H1 (cell line): ENCODE data around the gene NUP85. TPM values are rescaled to one million over a fixed set of nuclear protein-coding genes. Genes with fewer than 3 reads are reported as not detected.

Source experiments
- CTCF ChIA-PET: fragments of 300-600 bp; sonication (Branson Sonifier 250); formaldehyde crosslinking; loops from one replicate; lab custom pipeline; 2021; ENCODE audit not compliant: partially characterized antibody; lab: Charles Lee
- POLR2A ChIA-PET: fragments of 300-600 bp; sonication (Branson Sonifier 250); formaldehyde crosslinking; loops from one replicate; lab custom pipeline; 2021; ENCODE audit warnings: inconsistent platforms; ENCODE audit not compliant: partially characterized antibody; lab: Charles Lee
- DNase-seq, 2 experiments: peaks; one replicate each; pipeline versions ENCODE4 v3.0.0 to v3.0.0-alpha.2; 2010 to 2022; ENCODE audit warnings: low spot score in 2 of 2, low read depth in 1 of 2, mixed read lengths in 1 of 2
- FAIRE-seq: peaks from 2 replicates; lab custom pipeline; 2011; peaks lifted over from hg19 to GRCh38; lab: Jason Lieb, UNC
- H2AFZ ChIP-seq: 2 replicates; pipeline ENCODE4 v1.8.1; 2012; ENCODE audit warnings: low read length, inconsistent platforms
- H2AK5ac ChIP-seq: 2 replicates; pipeline ENCODE4 v1.6.1; 2013; ENCODE audit warnings: low read depth, low read length
- H2BK120ac ChIP-seq: replicated peaks from 2 replicates; pipeline ENCODE3; 2013; ENCODE audit warnings: low read depth, low read length, inconsistent platforms
- H2BK12ac ChIP-seq: 2 replicates; pipeline ENCODE4 v1.6.1; 2013; ENCODE audit warnings: low read depth, low read length
- H2BK15ac ChIP-seq: 2 replicates; pipeline ENCODE4 v1.6.1; 2013; ENCODE audit warnings: low read length
- H2BK20ac ChIP-seq: 2 replicates; pipeline ENCODE4 v1.6.1; 2013; ENCODE audit warnings: low read length
- H2BK5ac ChIP-seq: 2 replicates; pipeline ENCODE4 v1.6.1; 2013; ENCODE audit warnings: low read depth, low read length
- H3K14ac ChIP-seq: 2 replicates; pipeline ENCODE4 v1.6.1; 2013; ENCODE audit warnings: inconsistent platforms; ENCODE audit not compliant: insufficient read length
- H3K18ac ChIP-seq: 2 replicates; pipeline ENCODE4 v1.6.1; 2013; ENCODE audit warnings: low read length; ENCODE audit errors: extremely low read depth
- H3K23ac ChIP-seq: 2 replicates; pipeline ENCODE4 v1.6.1; 2013; ENCODE audit warnings: inconsistent platforms; ENCODE audit not compliant: insufficient read length
- H3K23me2 ChIP-seq: 2 replicates; pipeline ENCODE4 v1.6.1; 2013; ENCODE audit warnings: low read depth, low read length
- H3K27ac ChIP-seq: 2 replicates; pipeline ENCODE4 v1.6.1; 2011; ENCODE audit warnings: low read depth, low read length, inconsistent platforms
- H3K27me3 ChIP-seq, 4 experiments: replicated peaks in 1 of 4; 1 replicate in 1 of 4; 2 replicates in 3 of 4; pipeline versions ENCODE4 v1.6.1 to v1.8.1; 2011 to 2013; ENCODE audit warnings: low read length in 3 of 4, mild to moderate bottlenecking in 3 of 4, inconsistent platforms in 2 of 4, mixed read lengths in 2 of 4, moderate library complexity in 1 of 4; ENCODE audit not compliant: control insufficient read depth in 3 of 4, insufficient read depth in 3 of 4; ENCODE audit errors: extremely low read depth in 1 of 4
- H3K36me3 ChIP-seq, 4 experiments: 2 replicates each; pipeline versions ENCODE4 v1.6.1 to v1.8.1; 2011 to 2013; ENCODE audit warnings: mild to moderate bottlenecking in 4 of 4, low read length in 3 of 4, moderate library complexity in 2 of 4, control low read depth in 1 of 4, inconsistent platforms in 1 of 4; ENCODE audit not compliant: insufficient read depth in 4 of 4, control insufficient read depth in 2 of 4
- H3K4ac ChIP-seq: replicated peaks from 2 replicates; pipeline ENCODE3; 2013; ENCODE audit warnings: low read length, low read depth, mixed read lengths, inconsistent platforms; ENCODE audit not compliant: insufficient read length
- H3K4me1 ChIP-seq, 4 experiments: replicated peaks in 1 of 4; 1 replicate in 1 of 4; 2 replicates in 3 of 4; pipeline versions ENCODE4 v1.6.1 to v1.8.1; 2011 to 2013; ENCODE audit warnings: low read length in 3 of 4, inconsistent platforms in 2 of 4, mixed read lengths in 1 of 4; ENCODE audit not compliant: insufficient read depth in 4 of 4, control insufficient read depth in 3 of 4
- H3K4me2 ChIP-seq, 2 experiments: 2 replicates each; pipeline versions ENCODE4 v1.6.1 to v1.8.1; 2011 to 2013; ENCODE audit warnings: low read depth in 2 of 2, low read length in 2 of 2, control low read depth in 1 of 2, inconsistent platforms in 1 of 2, mild to moderate bottlenecking in 1 of 2; ENCODE audit not compliant: insufficient read depth in 1 of 2
- H3K4me3 ChIP-seq, 4 experiments: fragments of 200-600, 300-600 bp in 1 of 4; sonication (generic), shearing (Covaris generic), sonication (Bioruptor Twin) in 1 of 4; 2 replicates each; pipeline versions ENCODE4 v1.5.1 to v1.8.1; 2011 to 2016; ENCODE audit warnings: low read length in 4 of 4, low read depth in 3 of 4, control low read depth in 2 of 4, inconsistent platforms in 2 of 4, mild to moderate bottlenecking in 2 of 4, mixed read lengths in 1 of 4, moderate library complexity in 1 of 4; ENCODE audit not compliant: insufficient read depth in 2 of 4; ENCODE audit errors: extremely low read depth in 1 of 4
- H3K56ac ChIP-seq: replicated peaks from 2 replicates; pipeline ENCODE3; 2013; ENCODE audit warnings: low read depth, mild to moderate bottlenecking, mixed read lengths, low read length, inconsistent platforms; ENCODE audit not compliant: insufficient read length
- H3K79me1 ChIP-seq: 2 replicates; pipeline ENCODE4 v1.6.1; 2013; ENCODE audit warnings: low read depth, low read length, control low read depth
- H3K79me2 ChIP-seq, 2 experiments: 2 replicates each; pipeline versions ENCODE4 v1.6.1 to v1.8.1; 2012 to 2013; ENCODE audit warnings: low read length in 2 of 2, mild to moderate bottlenecking in 2 of 2, inconsistent platforms in 1 of 2; ENCODE audit not compliant: insufficient read depth in 2 of 2, control insufficient read depth in 1 of 2
- H3K9ac ChIP-seq, 4 experiments: replicated peaks in 1 of 4; 1 replicate in 1 of 4; 2 replicates in 3 of 4; pipeline versions ENCODE4 v1.6.1 to v1.8.1; 2011 to 2013; ENCODE audit warnings: low read depth in 3 of 4, low read length in 3 of 4, control low read depth in 2 of 4, mild to moderate bottlenecking in 2 of 4, moderate library complexity in 2 of 4, inconsistent platforms in 1 of 4; ENCODE audit errors: extremely low read depth in 1 of 4
- H3K9me3 ChIP-seq, 2 experiments: 2 replicates each; pipeline versions ENCODE4 v1.6.1 to v1.8.1; 2012 to 2013; ENCODE audit warnings: mild to moderate bottlenecking in 2 of 2, moderate library complexity in 2 of 2, control low read depth in 1 of 2, inconsistent platforms in 1 of 2, low read depth in 1 of 2, low read length in 1 of 2, mixed read lengths in 1 of 2; ENCODE audit not compliant: insufficient read depth in 2 of 2
- H4K20me1 ChIP-seq, 2 experiments: replicated peaks in 1 of 2; 2 replicates each; pipeline versions ENCODE3 to v1.8.1; 2011 to 2013; ENCODE audit warnings: inconsistent platforms in 2 of 2, low read length in 2 of 2, mild to moderate bottlenecking in 1 of 2; ENCODE audit not compliant: insufficient read depth in 2 of 2, control insufficient read depth in 1 of 2
- H4K5ac ChIP-seq: 2 replicates; pipeline ENCODE4 v1.6.1; 2013; ENCODE audit warnings: low read length, low read depth, mixed read lengths, inconsistent platforms; ENCODE audit not compliant: insufficient read length
- H4K8ac ChIP-seq: 2 replicates; pipeline ENCODE4 v1.8.0; 2013; ENCODE audit warnings: mild to moderate bottlenecking, moderate library complexity, low read length, inconsistent platforms; ENCODE audit not compliant: insufficient read depth; ENCODE audit errors: extremely low read depth
- H4K91ac ChIP-seq: replicated peaks from 2 replicates; pipeline ENCODE3; 2013; ENCODE audit warnings: low read length, mixed read lengths, inconsistent platforms; ENCODE audit not compliant: insufficient read length
- ATF2 ChIP-seq: IDR thresholded peaks from 2 replicates; pipeline ENCODE4 v1.6.1; 2012; ENCODE audit warnings: low read length, inconsistent platforms
- JUN ChIP-seq: IDR thresholded peaks from 2 replicates; pipeline ENCODE4 v1.6.1; 2011; ENCODE audit warnings: low read depth, mild to moderate bottlenecking, improper control_type of control experiment, low read length
- ZNF274 ChIP-seq: IDR thresholded peaks from 2 replicates; pipeline ENCODE4 v1.7.0; 2012; ENCODE audit warnings: low read length, borderline replicate concordance; ENCODE audit errors: extremely low read depth
- WGBS, 2 experiments: shearing (Covaris generic) in 1 of 2; methylation state at CpG; one replicate each; pipeline versions ENCODE4 v1.1.6 to v1.1.7; 2013 to 2015; ENCODE audit warnings: low lambda C conversion rate in 2 of 2, mixed read lengths in 2 of 2, inconsistent platforms in 1 of 2, low coverage in 1 of 2, missing lambda C conversion rate in 1 of 2; ENCODE audit not compliant: insufficient replicate concordance in 2 of 2, insufficient coverage in 1 of 2, insufficient read length in 1 of 2; ENCODE audit errors: extremely low coverage in 1 of 2, missing lambda C conversion rate in 1 of 2; 5-methylcytosine and 5-hydroxymethylcytosine counted together
- polyA plus RNA-seq, 7 experiments: library from polyadenylated mRNA; depleted of rRNA in 3 of 7; stranded (reverse) in 5 of 7; unstranded in 2 of 7; fragments of >200 nt in 5 of 7; fragments of 200-250 nt in 2 of 7; gene quantifications; 1 replicate in 5 of 7; 2 replicates in 1 of 7; 4 replicates in 1 of 7; pipeline versions ENCODE4 v1.2.1 to v1.2.3, GENCODE V29; 2011 to 2013; ENCODE audit warnings: missing spikeins in 2 of 7, mixed read lengths in 2 of 7
- total RNA-seq: library from RNA; stranded (reverse); fragmentation: NEBNext Ultra II Directional; extraction: Animal tissue kit (Norgen Biotek cat#: 25700); gene quantifications from 2 replicates; pipeline ENCODE4 v1.2.1, GENCODE V29; 2021

NUP85 gene
- total and polyA plus RNA-seq, 2 of the 8 experiments (the other 6 are each of a cell fraction or from before 2014, with no cell fraction given), result 98.5 to 154 TPM

GRCh38 chr17:75181110-75181509 lies 24.4 kb upstream of the NUP85 start:
- Histone ChIP-seq H3K4ac (no peak overlapping the region), H3K23ac (no peak overlapping the region), H2BK20ac (no peak overlapping the region), H3K23me2 (peaks cover 2% of the 10 kb centered on the region; the same call in 1 of the 2 replicates), H3K79me2 (peaks cover 34 to 64% of the 10 kb centered on the region in 2 experiments), H3K79me1 (no peaks in the 10 kb centered on the region; the same call in 1 of the 2 replicates), H3K27ac (no peak overlapping the region), H3K9me3 (no peaks in the 10 kb centered on the region), H3K27me3 (no peaks in the 10 kb centered on the region), H4K20me1 (peaks cover 10 to 12% of the 10 kb centered on the region in 2 experiments), H3K14ac (no peak overlapping the region), H3K36me3 (peaks cover 4 to 47% (median 17%) of the 10 kb centered on the region in 4 experiments; a peak in 6 of 8 replicates), H3K4me1 (peaks cover 0 to 5% (median under 1%) of the 10 kb centered on the region in 4 experiments; a peak in 4 of 7 replicates), H2AFZ (no peak overlapping the region), H3K18ac (no peak overlapping the region), H2AK5ac (no peak overlapping the region), H3K56ac (no peak overlapping the region), H2BK5ac (no peak overlapping the region), H3K4me3 (peak overlapping the region; percentile 97 to 99 (median 98)), H3K9ac (peak overlapping the region; percentile 2 to 97 (median 68); a peak in 5 of 7 replicates), H4K8ac (no peak overlapping the region), H2BK15ac (no peak overlapping the region), H4K91ac (no peak overlapping the region), H2BK120ac (no peak overlapping the region), H3K4me2 (peak overlapping the region; percentile 37 to 69), H4K5ac (no peak overlapping the region), H2BK12ac (no peak overlapping the region)
- DNase-seq, result no peak
- ChIA-PET POLR2A (interaction anchor here (0.6 to 2.7 kb wide), 24 partner anchors 8 to 132 kb away, joined by 3 to 13 read pairs (median 5); partner anchors contain the start of genes JPT1 and NT5C), CTCF (interaction anchor here (0.7 to 1.9 kb wide), 5 partner anchors 10 to 199 kb away, joined by 3 to 8 read pairs (median 6); no protein-coding TSS in a partner anchor)
- TF ChIP-seq JUN (no peak), ATF2 (no peak), ZNF274 (no peak)
- no peak for FAIRE-seq
- WGBS, 2 experiments, result 50% methylated on average over 8 of the region's 8 CpGs; no CpG with 5 or more reads in 1 of the 2 experiments
